K562 (cell line): ENCODE data around the gene ZNRF1. TPM values are rescaled to one million over a fixed set of nuclear protein-coding genes. Genes with fewer than 3 reads are reported as not detected.
A peak's percentile ranks its signal among the peaks of the same experiment; 100 is the strongest.

Source experiments
- BRD9 ChIP-seq: fragments of 450-650 bp; IDR thresholded peaks from 2 replicates; pipeline ENCODE4 v1.6.1; 2018; ENCODE audit warnings: low read depth; ENCODE audit not compliant: partially characterized antibody
- CBFA2T3 ChIP-seq: fragments of 450-650 bp; IDR thresholded peaks from 2 replicates; pipeline ENCODE4 v1.6.1; 2017
- CBX3 ChIP-seq, 2 experiments: IDR thresholded peaks; 1 replicate in 1 of 2; 2 replicates in 1 of 2; pipeline ENCODE4 v1.6.1; 2012; ENCODE audit warnings: inconsistent platforms in 2 of 2, low read length in 2 of 2, borderline replicate concordance in 1 of 2, control low read depth in 1 of 2
- CTBP1 ChIP-seq: fragments of 450-650 bp; IDR thresholded peaks from 2 replicates; pipeline ENCODE4 v1.6.1; 2016; ENCODE audit warnings: borderline replicate concordance
- DDX20 ChIP-seq: fragments of 450-650 bp; IDR thresholded peaks from 2 replicates; pipeline ENCODE4 v1.6.1; 2016; ENCODE audit warnings: missing genetic modification characterization, low read depth, mild to moderate bottlenecking, missing compliant biosample characterization, moderate library complexity
- HNRNPLL ChIP-seq: fragments of 200-400 bp; formaldehyde crosslinking; IDR thresholded peaks from 2 replicates; pipeline ENCODE4 v1.6.1; 2017; ENCODE audit warnings: low read length, low read depth, mild to moderate bottlenecking; ENCODE audit not compliant: poor library complexity, severe bottlenecking
- LEF1 ChIP-seq: fragments of 450-650 bp; IDR thresholded peaks from 2 replicates; pipeline ENCODE4 v1.6.1; 2016; ENCODE audit warnings: mild to moderate bottlenecking
- NR2C1 ChIP-seq, 2 experiments: fragments of 450-650 bp; IDR thresholded peaks; 2 replicates each; pipeline ENCODE4 v1.6.1; 2017; ENCODE audit warnings: mild to moderate bottlenecking in 2 of 2, antibody characterized with exemption in 1 of 2, inconsistent platforms in 1 of 2, missing compliant biosample characterization in 1 of 2, missing genetic modification characterization in 1 of 2
- PCBP1 ChIP-seq: fragments of 200-400 bp; formaldehyde crosslinking; IDR thresholded peaks from 2 replicates; pipeline ENCODE4 v1.6.1; 2018; ENCODE audit warnings: mild to moderate bottlenecking, low read depth, low read length; ENCODE audit not compliant: poor library complexity, severe bottlenecking
- POLR2AphosphoS5 ChIP-seq: IDR thresholded peaks from 2 replicates; pipeline ENCODE4 v1.6.1; 2011; ENCODE audit warnings: mild to moderate bottlenecking, low read depth, low read length, moderate library complexity; ENCODE audit not compliant: control insufficient read depth, insufficient read depth
- SMC3 ChIP-seq: conservative IDR thresholded peaks from 2 replicates; pipeline ENCODE4 v1.6.1; 2011; ENCODE audit warnings: low read depth, low read length, improper control_type of control experiment; ENCODE audit not compliant: insufficient read depth
- TCF7 ChIP-seq: sonication (generic); IDR thresholded peaks from 2 replicates; pipeline ENCODE4 v1.6.1; 2016; ENCODE audit warnings: antibody characterized with exemption, borderline replicate concordance
- ZFP36 ChIP-seq: fragments of 150-350 bp; IDR thresholded peaks from 2 replicates; pipeline ENCODE4 v1.6.1; 2018; ENCODE audit warnings: low read length, low read depth; ENCODE audit not compliant: partially characterized antibody
- ZNF197 ChIP-seq: fragments of 200-800 bp; sonication (Bioruptor generic); IDR thresholded peaks from 2 replicates; pipeline ENCODE4 v1.6.1; 2016; ENCODE audit warnings: low read depth, missing genetic modification characterization, missing compliant biosample characterization
- ZNF263 ChIP-seq: sonication (generic); formaldehyde crosslinking; IDR thresholded peaks from 2 replicates; pipeline ENCODE4 v1.8.0; 2022; ENCODE audit warnings: mild to moderate bottlenecking, missing genetic modification reagents, borderline replicate concordance
- ZNF778 ChIP-seq: fragments of 450-650 bp; formaldehyde crosslinking; IDR thresholded peaks from 2 replicates; pipeline ENCODE4 v1.4.0; 2020; ENCODE audit warnings: mild to moderate bottlenecking, moderate library complexity
- polyA plus RNA-seq, 8 experiments: library from polyadenylated mRNA; depleted of rRNA in 4 of 8; stranded (reverse) in 5 of 8; unstranded in 3 of 8; fragments of >200 nt; fragmentation: Nextera tagmentation in 2 of 8; fragmentation: Illumina TruSeq in 1 of 8; extraction: Ambion mirVana in 2 of 8; extraction: Trizol in 1 of 8; gene quantifications; 2 replicates each; pipeline versions ENCODE4 v1.2.1 to v1.2.3, GENCODE V29; 2011 to 2014; ENCODE audit warnings: inconsistent platforms in 1 of 8, missing spikeins in 1 of 8
- total RNA-seq, 7 experiments: library from RNA; depleted of rRNA in 6 of 7; stranded (reverse); fragments of >200 nt in 6 of 7; fragmentation: Illumina TruSeq in 2 of 7; extraction: Trizol in 2 of 7; gene quantifications; 2 replicates each; pipeline versions ENCODE4 v1.2.1 to v1.2.3, GENCODE V29; 2011 to 2021; ENCODE audit warnings: low replicate concordance in 1 of 7
- TF ChIP-seq, protein P1 (sequence below): sonication (generic); formaldehyde crosslinking; IDR thresholded peaks from 2 replicates; pipeline ENCODE4 v1.8.0; 2023; ENCODE audit warnings: mild to moderate bottlenecking, missing genetic modification reagents
- TF ChIP-seq, protein P2 (sequence below): sonication (generic); formaldehyde crosslinking; IDR thresholded peaks from 2 replicates; pipeline ENCODE4 v1.8.1; 2023; ENCODE audit warnings: mild to moderate bottlenecking, missing genetic modification reagents

The ZNRF1 gene
- total and polyA plus RNA-seq, 9 of the 15 experiments (the other 6 are each of a cell fraction or from before 2014, with no cell fraction given) = 9.5 to 37.7 (median 20.0) TPM

DNA sequence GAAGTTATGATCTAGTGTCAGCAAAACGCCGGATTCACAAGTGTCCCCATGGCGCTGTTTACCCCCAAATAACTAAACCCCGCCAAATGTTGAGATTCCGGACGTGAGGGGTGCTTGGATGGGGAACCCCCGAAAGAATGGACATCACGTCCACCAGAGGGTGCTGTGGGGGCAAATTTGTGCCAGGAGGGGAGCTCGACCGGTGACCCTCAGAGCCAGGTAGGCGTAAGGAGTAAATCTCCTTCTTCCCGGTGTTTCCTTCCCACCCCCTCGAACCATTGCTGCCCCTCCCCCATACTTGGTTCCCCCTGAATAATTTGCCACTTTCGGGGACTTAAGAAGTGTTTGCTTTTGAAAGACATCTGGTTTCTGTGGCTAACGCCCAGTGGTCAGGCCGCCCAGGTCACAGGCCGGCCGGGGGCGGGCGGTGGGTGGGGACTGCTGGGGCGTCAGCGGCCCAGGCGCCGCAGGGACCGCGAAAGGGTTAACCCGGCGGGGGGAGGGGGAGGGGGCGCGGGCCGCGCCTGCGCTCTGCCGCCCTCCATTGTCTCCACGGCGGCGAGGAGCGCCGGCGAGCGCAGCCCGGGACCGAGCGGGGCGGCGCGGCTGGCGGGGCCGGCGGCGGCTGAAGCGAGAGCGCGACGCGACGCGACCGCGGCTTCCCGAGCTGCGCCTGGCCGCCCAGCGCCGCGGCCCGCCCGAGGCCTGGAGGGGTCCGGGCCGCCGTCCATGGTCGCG is at the start of gene ZNRF1 (continued):
- TF ChIP-seq ZNF197 (CRISPR knock-in tag) = 0 out of 2 replicates have a peak, but pooled peaks have one; percentile 70
- TF ChIP-seq CTBP1 = peak; percentile 48; the same call in 1 of the 2 replicates
- no peak; the same call in 1 of the 2 replicates for TF ChIP-seq ZNF263 (CRISPR knock-in tag)
- peak; percentile 66; the same call in 1 of the 2 replicates for TF ChIP-seq NR2C1 (IDR thresholded peaks at IDR 0.05)
- peak; percentile 74 for TF ChIP-seq NR2C1 (tag; IDR thresholded peaks at IDR 0.05)
- 0 out of 2 replicates have a peak, but pooled peaks have one; percentile 48 for TF ChIP-seq TCF7
- peak; percentile 81 for TF ChIP-seq SMC3
- TF ChIP-seq ZNF778 (CRISPR knock-in tag) = no peak
- no peak for TF ChIP-seq PCBP1
- TF ChIP-seq DDX20 (tag) = no peak
- peak; percentile 1 for TF ChIP-seq ZFP36
- TF ChIP-seq, protein P1, sequence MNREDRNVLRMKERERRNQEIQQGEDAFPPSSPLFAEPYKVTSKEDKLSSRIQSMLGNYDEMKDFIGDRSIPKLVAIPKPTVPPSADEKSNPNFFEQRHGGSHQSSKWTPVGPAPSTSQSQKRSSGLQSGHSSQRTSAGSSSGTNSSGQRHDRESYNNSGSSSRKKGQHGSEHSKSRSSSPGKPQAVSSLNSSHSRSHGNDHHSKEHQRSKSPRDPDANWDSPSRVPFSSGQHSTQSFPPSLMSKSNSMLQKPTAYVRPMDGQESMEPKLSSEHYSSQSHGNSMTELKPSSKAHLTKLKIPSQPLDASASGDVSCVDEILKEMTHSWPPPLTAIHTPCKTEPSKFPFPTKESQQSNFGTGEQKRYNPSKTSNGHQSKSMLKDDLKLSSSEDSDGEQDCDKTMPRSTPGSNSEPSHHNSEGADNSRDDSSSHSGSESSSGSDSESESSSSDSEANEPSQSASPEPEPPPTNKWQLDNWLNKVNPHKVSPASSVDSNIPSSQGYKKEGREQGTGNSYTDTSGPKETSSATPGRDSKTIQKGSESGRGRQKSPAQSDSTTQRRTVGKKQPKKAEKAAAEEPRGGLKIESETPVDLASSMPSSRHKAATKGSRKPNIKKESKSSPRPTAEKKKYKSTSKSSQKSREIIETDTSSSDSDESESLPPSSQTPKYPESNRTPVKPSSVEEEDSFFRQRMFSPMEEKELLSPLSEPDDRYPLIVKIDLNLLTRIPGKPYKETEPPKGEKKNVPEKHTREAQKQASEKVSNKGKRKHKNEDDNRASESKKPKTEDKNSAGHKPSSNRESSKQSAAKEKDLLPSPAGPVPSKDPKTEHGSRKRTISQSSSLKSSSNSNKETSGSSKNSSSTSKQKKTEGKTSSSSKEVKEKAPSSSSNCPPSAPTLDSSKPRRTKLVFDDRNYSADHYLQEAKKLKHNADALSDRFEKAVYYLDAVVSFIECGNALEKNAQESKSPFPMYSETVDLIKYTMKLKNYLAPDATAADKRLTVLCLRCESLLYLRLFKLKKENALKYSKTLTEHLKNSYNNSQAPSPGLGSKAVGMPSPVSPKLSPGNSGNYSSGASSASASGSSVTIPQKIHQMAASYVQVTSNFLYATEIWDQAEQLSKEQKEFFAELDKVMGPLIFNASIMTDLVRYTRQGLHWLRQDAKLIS (CRISPR knock-in tag) = peak; percentile 45; the same call in 1 of the 2 replicates
- TF ChIP-seq CBFA2T3 = peak; percentile 35; the same call in 1 of the 2 replicates
- peak; percentile 89 for TF ChIP-seq BRD9
- TF ChIP-seq, protein P2, sequence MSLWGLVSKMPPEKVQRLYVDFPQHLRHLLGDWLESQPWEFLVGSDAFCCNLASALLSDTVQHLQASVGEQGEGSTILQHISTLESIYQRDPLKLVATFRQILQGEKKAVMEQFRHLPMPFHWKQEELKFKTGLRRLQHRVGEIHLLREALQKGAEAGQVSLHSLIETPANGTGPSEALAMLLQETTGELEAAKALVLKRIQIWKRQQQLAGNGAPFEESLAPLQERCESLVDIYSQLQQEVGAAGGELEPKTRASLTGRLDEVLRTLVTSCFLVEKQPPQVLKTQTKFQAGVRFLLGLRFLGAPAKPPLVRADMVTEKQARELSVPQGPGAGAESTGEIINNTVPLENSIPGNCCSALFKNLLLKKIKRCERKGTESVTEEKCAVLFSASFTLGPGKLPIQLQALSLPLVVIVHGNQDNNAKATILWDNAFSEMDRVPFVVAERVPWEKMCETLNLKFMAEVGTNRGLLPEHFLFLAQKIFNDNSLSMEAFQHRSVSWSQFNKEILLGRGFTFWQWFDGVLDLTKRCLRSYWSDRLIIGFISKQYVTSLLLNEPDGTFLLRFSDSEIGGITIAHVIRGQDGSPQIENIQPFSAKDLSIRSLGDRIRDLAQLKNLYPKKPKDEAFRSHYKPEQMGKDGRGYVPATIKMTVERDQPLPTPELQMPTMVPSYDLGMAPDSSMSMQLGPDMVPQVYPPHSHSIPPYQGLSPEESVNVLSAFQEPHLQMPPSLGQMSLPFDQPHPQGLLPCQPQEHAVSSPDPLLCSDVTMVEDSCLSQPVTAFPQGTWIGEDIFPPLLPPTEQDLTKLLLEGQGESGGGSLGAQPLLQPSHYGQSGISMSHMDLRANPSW (CRISPR knock-in tag) = no peak
- TF ChIP-seq CBX3 (IDR thresholded peaks at IDR 0.05; ENCODE audit: borderline replicate concordance in 1 of 2, low read length in 2 of 2) = 0 out of 3 replicates have a peak, but pooled peaks of 1 of the 2 experiments have one; percentile 4
- TF ChIP-seq HNRNPLL = no peak
- 0 out of 2 replicates have a peak, but pooled peaks have one; percentile 21 for TF ChIP-seq POLR2AphosphoS5
- peak; percentile 67 for TF ChIP-seq LEF1
